Body of pancreas (tissue), 4 donors: ENCODE measurements around the gene PGA4. TPM values are rescaled to one million over a fixed set of nuclear protein-coding genes. Genes with fewer than 3 reads are reported as not detected.
"Not testable (repeated sequence)": the region's sequence is repeated elsewhere in the genome, so short reads cannot be mapped to it uniquely, and the experiment has no call there.

ENCODE experiments used
- ATAC-seq: fragments of 150-250 bp; one replicate; pipeline ENCODE4 v1.9.1; 2016
- DNase-seq, 4 donors: peaks; one replicate each; pipeline ENCODE4 v3.0.0-alpha.2; 2019
- H3K27ac ChIP-seq, 4 donors: fragments of 200-600 bp; sonication (generic); 1 replicate in 3 of 4; 2 replicates in 1 of 4; pipeline versions ENCODE4 v1.5.1 to v1.6.1; 2016 to 2019; ENCODE audit warnings: mild to moderate bottlenecking in 1 of 4, mixed read lengths in 1 of 4, moderate library complexity in 1 of 4
- H3K27me3 ChIP-seq, 2 donors: fragments of 200-600 bp; sonication (generic); one replicate each; pipeline ENCODE4 v1.6.0; 2016; ENCODE audit warnings: mild to moderate bottlenecking in 1 of 2
- H3K36me3 ChIP-seq, 2 donors: fragments of 200-600 bp; sonication (generic); replicated peaks in 1 of 2; 2 replicates each; pipeline ENCODE4 v1.5.1; 2016; ENCODE audit warnings: low read depth in 2 of 2; ENCODE audit not compliant: insufficient read depth in 1 of 2
- H3K4me1 ChIP-seq: fragments of 200-600 bp; sonication (generic); one replicate; pipeline ENCODE4 v1.6.0; 2016
- H3K4me3 ChIP-seq, 2 donors: fragments of 200-600 bp; sonication (generic); 1 replicate in 1 of 2; 2 replicates in 1 of 2; pipeline ENCODE4 v1.5.1; 2016 to 2019
- H3K9me3 ChIP-seq, 3 donors: fragments of 200-600 bp; sonication (generic); 1 replicate in 2 of 3; 2 replicates in 1 of 3; pipeline ENCODE4 v1.5.1; 2016
- CTCF ChIP-seq, 7 experiments: fragments of 450-650 bp in 4 of 7; fragments of 200-600 bp in 3 of 7; sonication (generic) in 3 of 7; IDR thresholded peaks; one replicate each; pipeline ENCODE4 v1.5.1; 2016 to 2019; ENCODE audit warnings: antibody characterized with exemption in 7 of 7
- POLR2A ChIP-seq, 3 donors: fragments of 450-650 bp; IDR thresholded peaks; one replicate each; pipeline ENCODE4 v1.6.1; 2016; ENCODE audit warnings: antibody characterized with exemption in 3 of 3, mild to moderate bottlenecking in 2 of 3
- WGBS, 2 donors: methylation state at CpG; one replicate each; pipeline ENCODE4 v1.1.5; 2017; 5-methylcytosine and 5-hydroxymethylcytosine counted together
- intact Hi-C: fragments of 100-400 bp; cut with DNase I; formaldehyde crosslinking; loops from one replicate; pipeline ENCODE4 v1.15.1; 2023
- total RNA-seq, 2 donors: library from RNA; depleted of rRNA; stranded (reverse); fragments of >200 nt; gene quantifications; one replicate each; pipeline ENCODE4 v1.1.0, GENCODE V29; 2016

Gene PGA4
- total RNA-seq, 2 donors from 2014 or later, result 120 TPM; not detected in 1

DNA sequence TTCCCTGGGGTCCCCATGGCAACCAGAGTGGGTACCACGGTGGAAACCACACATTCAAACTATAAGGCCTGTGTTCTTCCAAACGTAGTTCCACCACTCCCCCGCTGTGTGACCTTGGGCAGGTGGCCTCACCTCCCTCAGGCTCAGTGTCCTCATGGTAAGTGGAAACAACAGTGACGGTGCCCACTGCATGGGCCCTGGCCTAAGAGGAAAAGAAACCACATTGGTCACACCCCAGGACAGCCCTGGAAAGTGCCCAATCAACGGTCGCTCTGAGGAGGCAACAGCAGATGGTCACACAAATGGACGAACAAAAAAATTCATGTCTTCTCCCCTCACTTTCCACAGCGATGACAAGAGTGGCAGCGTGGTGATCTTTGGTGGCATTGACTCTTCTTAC is 25.9 kb downstream of the PGA4 start:
- ATAC-seq, H3K36me3 ChIP-seq, H3K9me3 ChIP-seq, DNase-seq, H3K4me3 ChIP-seq, H3K27me3 ChIP-seq, intact Hi-C loops, H3K27ac ChIP-seq, H3K4me1 ChIP-seq: not testable (repeated sequence)
- WGBS, 2 donors, result 71 to 72% methylated on average over 7 to 9 of the region's 9 CpGs

DNA sequence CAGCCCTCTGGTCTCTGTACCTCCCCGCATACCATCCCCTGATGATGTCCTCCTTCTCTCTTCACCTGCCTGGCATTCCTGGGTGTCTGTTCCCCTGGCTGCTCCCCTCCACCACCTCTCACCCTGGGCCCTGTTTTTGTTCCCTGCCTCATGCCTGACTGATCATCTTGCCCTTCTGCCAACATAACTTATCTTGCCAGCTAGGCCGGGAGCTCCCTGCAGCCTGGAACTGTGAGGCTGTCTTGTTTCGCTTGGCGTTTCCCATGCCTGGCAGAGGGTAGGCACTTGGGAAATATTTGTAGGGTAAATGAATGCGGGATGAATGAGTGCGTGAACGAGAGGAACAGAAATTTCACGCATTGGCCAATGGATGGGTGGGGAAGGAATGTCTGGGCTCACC is 27.1 kb downstream of the PGA4 start:
- H3K27ac ChIP-seq, H3K36me3 ChIP-seq, H3K4me3 ChIP-seq, H3K27me3 ChIP-seq, H3K4me1 ChIP-seq, H3K9me3 ChIP-seq, DNase-seq, intact Hi-C loops, ATAC-seq: not testable (repeated sequence)
- WGBS, 2 donors, result 72 to 81% methylated on average over 8 of the region's 8 CpGs

DNA sequence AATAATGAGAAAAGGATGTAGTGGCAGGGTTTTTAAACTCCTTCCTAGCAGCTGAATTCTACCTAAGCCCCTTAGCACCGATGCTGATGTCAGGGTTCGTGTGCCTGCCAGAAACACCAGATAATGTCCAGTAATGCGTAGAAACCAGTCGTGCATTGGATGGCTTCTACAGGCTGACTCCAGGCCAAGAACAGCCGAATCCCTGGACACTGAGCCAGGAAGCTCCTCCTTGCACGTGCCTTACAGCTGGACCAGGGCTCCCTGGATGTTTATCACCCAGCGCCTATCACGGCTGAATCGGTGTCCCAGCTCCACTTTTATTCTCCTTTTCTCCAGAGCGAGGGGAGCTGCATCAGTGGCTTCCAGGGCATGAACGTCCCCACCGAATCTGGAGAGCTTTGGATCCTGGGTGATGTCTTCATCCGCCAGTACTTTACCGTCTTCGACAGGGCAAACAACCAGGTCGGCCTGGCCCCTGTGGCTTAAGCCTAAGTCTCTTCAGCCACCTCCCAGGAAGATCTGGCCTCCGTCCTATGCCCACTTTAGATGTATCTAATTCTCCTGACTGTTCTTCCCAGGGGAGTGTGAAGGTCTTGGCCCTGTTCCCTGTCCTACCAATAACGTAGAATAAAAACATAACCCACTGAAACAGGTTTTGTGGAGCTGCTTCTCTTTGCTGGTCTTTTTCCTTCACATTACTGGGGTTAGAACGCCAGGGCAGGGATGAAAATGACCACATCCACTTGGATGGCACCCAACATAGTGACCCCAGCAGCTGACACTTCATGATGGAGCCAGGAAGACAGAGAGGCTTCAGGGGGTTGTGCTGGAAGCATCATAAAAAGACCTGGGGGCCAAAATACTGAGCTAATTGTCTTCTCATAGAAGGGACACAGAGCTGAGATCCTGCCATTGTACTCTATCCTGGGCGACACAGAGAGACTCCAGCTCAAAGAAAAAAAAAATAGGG is 28.9 kb downstream of the PGA4 start:
- H3K4me1 ChIP-seq, DNase-seq, H3K4me3 ChIP-seq, H3K36me3 ChIP-seq, H3K27me3 ChIP-seq, H3K27ac ChIP-seq, ATAC-seq, H3K9me3 ChIP-seq: not testable (repeated sequence)
- 60 to 64% methylated on average over 18 to 19 of the region's 20 CpGs for WGBS, 2 donors
- intact Hi-C loops, result loop anchor here (10.0 kb wide), 1 partner anchor 134 kb away; no protein-coding TSS in a partner anchor

DNA sequence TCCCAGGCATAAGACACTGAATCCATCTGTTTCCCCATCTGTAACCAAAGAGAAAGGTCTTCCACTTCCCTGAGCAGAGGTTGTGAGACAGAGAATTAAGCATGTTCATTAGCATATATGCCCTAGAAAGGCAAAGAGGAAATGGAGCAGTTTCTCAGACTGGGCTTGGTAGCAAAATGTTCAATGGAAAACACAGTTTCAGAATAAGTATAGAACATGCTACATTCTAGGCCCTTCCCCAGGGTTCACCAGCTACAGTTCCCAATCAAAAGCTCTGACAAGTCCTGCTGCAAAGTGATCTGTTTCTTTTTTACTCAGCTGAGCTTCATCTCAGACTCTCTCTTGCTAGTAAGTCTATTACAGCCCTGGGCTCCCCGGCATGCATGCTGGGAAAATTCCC is 30.2 kb downstream of the PGA4 start:
- WGBS, 2 donors, result 23 to 44% methylated on average over 1 of the region's 1 CpG
- not testable (repeated sequence) for H3K27me3 ChIP-seq, H3K9me3 ChIP-seq, H3K27ac ChIP-seq, H3K4me3 ChIP-seq, H3K4me1 ChIP-seq, H3K36me3 ChIP-seq, ATAC-seq, DNase-seq
- intact Hi-C loops, result loop anchor here (10.0 kb wide), 1 partner anchor 132 kb away; no protein-coding TSS in a partner anchor

DNA sequence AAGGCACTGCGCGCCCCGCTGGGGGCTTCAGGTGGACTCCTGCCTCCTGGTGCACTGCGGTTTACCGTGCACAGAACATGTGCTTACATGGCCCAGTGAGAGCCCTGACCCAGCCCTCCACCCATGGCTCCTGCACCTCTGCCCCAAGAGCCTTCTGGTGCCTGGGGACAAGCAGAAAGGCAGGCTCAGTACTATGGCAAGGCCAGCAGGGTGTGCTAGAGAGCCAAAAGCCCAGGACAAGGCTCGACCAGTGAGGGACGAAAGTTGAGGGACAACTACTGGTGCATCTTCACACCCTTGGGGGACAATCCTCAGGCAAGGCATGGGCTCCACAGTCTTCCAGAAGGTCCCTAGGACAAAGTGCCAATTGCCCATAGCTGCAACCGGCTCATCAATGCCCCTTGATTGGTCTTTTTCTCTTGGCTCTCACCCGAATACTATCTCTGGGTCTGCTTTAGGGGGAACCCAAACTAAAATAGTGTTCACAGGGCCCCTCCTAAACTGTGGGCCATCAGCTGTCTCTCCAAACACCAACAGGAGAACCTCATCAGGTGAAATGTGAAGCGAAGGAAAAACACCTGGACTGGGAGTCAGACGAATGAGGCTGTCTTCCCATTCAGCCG is 32.4 kb downstream of the PGA4 start:
- intact Hi-C loops, result loop anchor here (10.0 kb wide), 1 partner anchor 130 kb away; no protein-coding TSS in a partner anchor
- Histone ChIP-seq H3K4me1 (no peaks in the 10 kb centered on the region), H3K36me3 (no peaks in the 10 kb centered on the region), H3K9me3 (no peaks in the 10 kb centered on the region), H3K4me3 (no peak overlapping the region), H3K27ac (no peak overlapping the region), H3K27me3 (no peaks in the 10 kb centered on the region)
- 37 to 43% methylated on average over 6 to 12 of the region's 12 CpGs for WGBS, 2 donors
- DNase-seq (peak; percentile 59 to 69 (median 67)), ATAC-seq (peak; percentile 90)
- TF ChIP-seq CTCF (IDR thresholded peaks at IDR 0.05) (peak; percentile 74 to 81 (median 78)), POLR2A (IDR thresholded peaks at IDR 0.05) (no peak)

DNA sequence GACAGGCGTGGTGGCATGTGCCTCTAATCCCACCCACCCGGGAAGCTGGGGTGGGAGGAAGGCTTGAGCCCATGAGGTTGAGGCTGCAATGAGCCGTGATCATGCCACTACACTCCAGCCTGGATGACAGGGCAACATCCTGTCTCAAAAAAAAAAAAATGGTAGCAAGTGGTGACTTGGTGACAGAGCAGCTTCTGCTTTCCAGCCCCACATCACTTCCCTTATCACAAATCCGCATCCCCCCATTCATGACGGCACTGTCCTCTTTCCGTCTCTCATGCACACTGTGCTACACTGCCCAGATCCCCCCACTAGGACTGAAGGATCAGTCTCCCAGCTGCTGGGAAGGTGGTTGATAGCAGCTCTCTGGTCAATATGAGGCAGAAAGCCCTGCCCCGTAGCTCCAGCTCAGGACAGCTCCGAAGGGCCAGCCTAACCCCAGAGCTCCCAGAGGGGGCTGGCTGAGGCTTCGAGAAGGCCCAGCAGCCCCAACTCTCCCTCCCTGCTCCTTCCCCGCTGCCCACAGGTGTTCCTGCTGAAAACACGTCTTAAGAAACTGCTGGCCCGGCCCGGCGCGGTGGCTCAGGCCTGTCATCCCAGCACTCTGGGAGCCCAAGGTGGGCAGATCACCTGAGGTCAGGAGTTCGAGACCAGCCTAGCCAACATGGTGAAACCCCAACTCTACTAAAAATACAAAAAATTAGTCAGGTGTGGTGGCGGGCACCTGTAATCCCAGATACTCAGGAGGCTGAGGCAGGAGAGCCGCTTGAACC is 34.7 kb downstream of the PGA4 start:
- 68 to 74% methylated on average over 11 to 18 of the region's 18 CpGs for whole genome bisulfite sequencing, 2 donors
- H3K27me3 ChIP-seq, result no peaks in the 10 kb centered on the region
- ATAC-seq, result no peak
- H3K36me3 ChIP-seq, result no peaks in the 10 kb centered on the region
- no peaks in the 10 kb centered on the region for H3K4me1 ChIP-seq
- DNase-seq, result no peak
- H3K27ac ChIP-seq, result no peak overlapping the region
- no peak overlapping the region for H3K4me3 ChIP-seq
- intact Hi-C loops, result loop anchor here (10.0 kb wide), 1 partner anchor 128 kb away; no protein-coding TSS in a partner anchor
- H3K9me3 ChIP-seq, result no peaks in the 10 kb centered on the region
- no peak for TF ChIP-seq CTCF (IDR thresholded peaks at IDR 0.05)
- TF ChIP-seq POLR2A (IDR thresholded peaks at IDR 0.05), result no peak
